NB4 (cell line): ENCODE results near the gene INCA1.

Experiments used
- POLR2A ChIP-seq: IDR thresholded peaks from 2 replicates; pipeline ENCODE4 v1.6.1; 2011; ENCODE audit warnings: mild to moderate bottlenecking; ENCODE audit not compliant: insufficient read length; ENCODE audit errors: extremely low read depth
- TF ChIP-seq, protein P1 (sequence below): IDR thresholded peaks from one replicate; pipeline ENCODE4 v1.5.1; 2012; ENCODE audit warnings: low read depth, low read length

- TF ChIP-seq, protein P1, sequence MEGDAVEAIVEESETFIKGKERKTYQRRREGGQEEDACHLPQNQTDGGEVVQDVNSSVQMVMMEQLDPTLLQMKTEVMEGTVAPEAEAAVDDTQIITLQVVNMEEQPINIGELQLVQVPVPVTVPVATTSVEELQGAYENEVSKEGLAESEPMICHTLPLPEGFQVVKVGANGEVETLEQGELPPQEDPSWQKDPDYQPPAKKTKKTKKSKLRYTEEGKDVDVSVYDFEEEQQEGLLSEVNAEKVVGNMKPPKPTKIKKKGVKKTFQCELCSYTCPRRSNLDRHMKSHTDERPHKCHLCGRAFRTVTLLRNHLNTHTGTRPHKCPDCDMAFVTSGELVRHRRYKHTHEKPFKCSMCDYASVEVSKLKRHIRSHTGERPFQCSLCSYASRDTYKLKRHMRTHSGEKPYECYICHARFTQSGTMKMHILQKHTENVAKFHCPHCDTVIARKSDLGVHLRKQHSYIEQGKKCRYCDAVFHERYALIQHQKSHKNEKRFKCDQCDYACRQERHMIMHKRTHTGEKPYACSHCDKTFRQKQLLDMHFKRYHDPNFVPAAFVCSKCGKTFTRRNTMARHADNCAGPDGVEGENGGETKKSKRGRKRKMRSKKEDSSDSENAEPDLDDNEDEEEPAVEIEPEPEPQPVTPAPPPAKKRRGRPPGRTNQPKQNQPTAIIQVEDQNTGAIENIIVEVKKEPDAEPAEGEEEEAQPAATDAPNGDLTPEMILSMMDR = no peak
- TF ChIP-seq POLR2A = no peak
These were observed 24.6 kb downstream of the INCA1 start for GRCh38 chr17:4972752-4973151.
